Measurements from ENCODE around the gene WHRN.

GRCh38 chr9:114524247-114524681 is 19.0 kb upstream of the WHRN start:
- no peak for TF ChIP-seq POLR2A (IDR thresholded peaks at IDR 0.05; ENCODE audit: control extremely low read depth in 1 of 2, low read depth in 2 of 2, low read length in 2 of 2)
- TF ChIP-seq CTCF (IDR thresholded peaks at IDR 0.05; ENCODE audit: control extremely low read depth in 1 of 3, insufficient read depth in 1 of 3, low read depth in 1 of 3, low read length in 3 of 3), result no peak
- no peak for TF ChIP-seq BRCA1 (IDR thresholded peaks at IDR 0.05; ENCODE audit: low read depth, low read length)
- TF ChIP-seq HDAC6 (IDR thresholded peaks at IDR 0.05; ENCODE audit: low read depth, low read length), result no peak
- no peak for TF ChIP-seq SP2 (IDR thresholded peaks at IDR 0.05; ENCODE audit: low read length)
- no peak for TF ChIP-seq ZNF274 (IDR thresholded peaks at IDR 0.05; ENCODE audit: borderline replicate concordance, extremely low read depth, low read length)
- no peak for TF ChIP-seq SIN3A (conservative IDR thresholded peaks at IDR 0.05 in 1 of 2, IDR thresholded peaks at IDR 0.05 in 1 of 2; ENCODE audit: low read depth in 1 of 2, low read length in 2 of 2)
- no peak for TF ChIP-seq RXRA (IDR thresholded peaks at IDR 0.05; ENCODE audit: insufficient read depth, low read depth, low read length)
- TF ChIP-seq JUND (IDR thresholded peaks at IDR 0.05; ENCODE audit: low read length), result no peak
- no peak for TF ChIP-seq EZH2 (IDR thresholded peaks at IDR 0.05; ENCODE audit: low read depth, low read length, severe bottlenecking)
- TF ChIP-seq SRF (IDR thresholded peaks at IDR 0.05; ENCODE audit: low read depth, low read length), result no peak
- no peak for TF ChIP-seq TAF1 (IDR thresholded peaks at IDR 0.05; ENCODE audit: low read depth, low read length)
- TF ChIP-seq USF2 (IDR thresholded peaks at IDR 0.05; ENCODE audit: low read length), result no peak

Data from H1 (cell line).